Stimulated activated CD4-positive, alpha-beta T cell treated with anti-CD3 and anti-CD28 coated beads, TNF-alpha, amount 100 ng/mL, for 24 hours (primary cell): ENCODE results near the gene ZDHHC8.
A peak's percentile ranks its signal among the peaks of the same experiment; 100 is the strongest.

Experiments
- DNase-seq, 3 experiments: peaks; one replicate each; pipeline ENCODE4 v3.0.0-alpha.2; 2020; ENCODE audit warnings: low read depth in 3 of 3

ZDHHC8 gene

DNA sequence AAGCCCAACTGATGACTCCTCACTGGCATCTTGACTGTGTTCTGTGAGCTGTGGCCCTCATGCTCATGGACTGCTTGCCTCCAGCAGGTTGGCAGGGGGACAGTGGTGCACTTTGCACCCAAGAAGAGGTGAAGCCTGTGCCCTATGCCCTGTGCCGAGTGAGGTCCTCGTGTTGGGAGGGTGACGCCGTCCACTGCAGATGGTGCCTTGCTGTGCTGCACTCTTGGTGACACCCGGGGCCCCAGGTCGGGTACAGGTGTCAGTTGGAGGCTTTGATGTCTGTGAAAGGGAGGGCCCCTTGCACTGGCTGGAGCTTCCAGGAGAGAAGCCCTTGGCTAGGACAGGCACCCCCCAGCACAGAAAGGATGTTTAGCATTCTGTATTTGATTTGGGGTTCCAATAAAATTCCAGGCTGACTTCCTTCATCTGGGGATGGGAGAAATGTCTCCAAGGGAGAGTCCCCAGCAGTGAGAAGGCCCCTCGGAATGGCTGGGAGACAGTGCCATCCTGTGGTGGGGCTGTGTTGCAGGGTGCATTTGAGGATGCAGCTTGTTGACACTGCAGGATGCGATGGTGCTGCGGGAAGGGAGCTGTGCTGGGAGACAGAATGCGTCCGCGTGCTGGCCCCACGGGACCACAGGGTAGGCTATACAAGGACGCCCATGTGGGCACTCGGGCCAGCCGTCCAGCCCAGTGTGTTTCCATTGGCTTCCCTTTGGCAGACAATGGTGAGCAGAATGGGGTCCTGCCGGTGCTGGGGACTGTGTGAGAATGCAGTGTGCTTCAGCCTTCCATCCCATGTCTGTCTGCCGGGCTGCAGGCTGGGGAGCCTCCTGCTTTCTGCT is 2.5 kb upstream of the ZDHHC8 start:
- peak in 1 of 3 experiments; percentile 52 for DNase-seq

DNA sequence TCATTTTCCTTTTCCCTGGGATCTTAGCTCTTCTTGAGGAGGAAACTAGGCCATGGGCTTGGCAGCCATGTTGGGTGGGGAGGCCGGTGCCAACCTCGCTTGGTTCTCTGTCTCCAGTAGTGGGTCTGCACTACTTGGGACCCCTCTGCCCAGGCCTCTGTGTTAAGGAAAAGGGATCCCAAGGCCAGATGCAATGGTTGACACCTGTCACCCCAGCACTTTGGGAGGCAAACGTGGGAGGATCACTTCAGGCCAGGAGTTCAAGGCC is 1.9 kb upstream of the ZDHHC8 start:
- no peak for DNase-seq

DNA sequence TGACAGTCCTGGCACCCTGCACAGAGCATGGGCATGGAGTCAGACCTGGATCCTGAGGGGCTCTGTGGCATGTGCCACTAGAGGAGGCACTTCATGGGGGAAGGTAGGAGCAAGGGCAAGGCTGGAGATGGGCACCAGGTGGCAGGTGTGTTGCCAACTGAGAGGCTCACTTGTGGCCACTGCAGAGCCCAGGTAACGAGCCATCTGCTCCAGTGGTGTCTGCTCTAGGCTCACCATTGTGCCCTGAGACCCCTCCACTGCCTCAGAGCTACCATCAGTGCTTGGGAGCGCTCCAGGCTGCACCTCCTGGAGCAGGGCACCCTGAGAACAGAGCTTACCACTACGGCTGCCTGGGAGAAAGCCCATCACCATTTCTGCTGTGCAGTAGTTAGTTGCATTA is 1.3 kb upstream of the ZDHHC8 start:
- DNase-seq: no peak

DNA sequence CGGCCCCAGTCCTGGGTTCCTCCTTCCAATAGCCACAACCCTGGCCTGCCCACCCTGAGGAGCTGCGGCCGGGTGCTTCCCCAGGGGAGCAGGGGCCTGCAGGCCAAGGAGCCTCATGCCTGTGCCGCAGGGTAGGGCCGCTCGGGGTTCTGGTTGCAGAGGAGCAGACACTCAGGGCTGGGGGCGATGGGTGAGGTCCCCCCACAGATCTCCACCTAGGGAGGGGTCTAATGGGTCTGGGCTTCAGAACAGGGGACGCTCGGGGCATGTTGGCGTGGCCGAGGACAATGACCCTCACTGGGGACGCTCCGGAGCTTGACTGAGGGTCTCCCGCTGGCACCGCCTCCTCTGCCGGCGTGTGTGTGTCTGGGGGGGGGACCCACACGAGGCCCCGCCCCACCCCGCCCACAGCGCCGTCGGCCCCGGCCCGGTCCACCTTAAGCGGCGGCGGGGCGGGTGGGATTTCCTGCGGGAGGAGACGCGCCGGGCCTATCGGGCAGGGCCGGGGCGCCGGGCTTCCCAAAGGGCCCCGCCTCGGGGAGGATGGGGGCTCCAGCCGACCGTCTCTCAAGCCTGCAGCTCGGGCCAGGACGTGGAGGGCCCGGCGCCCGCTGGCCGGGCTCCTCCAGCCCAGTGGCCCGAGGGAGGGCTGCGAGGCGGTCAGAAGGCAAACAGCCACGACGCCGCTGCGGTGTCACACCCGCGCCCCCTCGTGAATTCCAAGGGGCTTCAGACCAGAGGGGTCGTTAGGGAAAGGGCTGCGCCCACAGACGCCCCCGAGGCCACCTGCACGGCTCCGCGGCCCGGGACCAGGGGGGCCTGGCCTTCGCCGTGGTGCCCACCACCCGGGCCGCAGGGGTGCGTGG is 640 bp upstream of the ZDHHC8 start:
- DNase-seq: peak; percentile 56 to 81 (median 73)

DNA sequence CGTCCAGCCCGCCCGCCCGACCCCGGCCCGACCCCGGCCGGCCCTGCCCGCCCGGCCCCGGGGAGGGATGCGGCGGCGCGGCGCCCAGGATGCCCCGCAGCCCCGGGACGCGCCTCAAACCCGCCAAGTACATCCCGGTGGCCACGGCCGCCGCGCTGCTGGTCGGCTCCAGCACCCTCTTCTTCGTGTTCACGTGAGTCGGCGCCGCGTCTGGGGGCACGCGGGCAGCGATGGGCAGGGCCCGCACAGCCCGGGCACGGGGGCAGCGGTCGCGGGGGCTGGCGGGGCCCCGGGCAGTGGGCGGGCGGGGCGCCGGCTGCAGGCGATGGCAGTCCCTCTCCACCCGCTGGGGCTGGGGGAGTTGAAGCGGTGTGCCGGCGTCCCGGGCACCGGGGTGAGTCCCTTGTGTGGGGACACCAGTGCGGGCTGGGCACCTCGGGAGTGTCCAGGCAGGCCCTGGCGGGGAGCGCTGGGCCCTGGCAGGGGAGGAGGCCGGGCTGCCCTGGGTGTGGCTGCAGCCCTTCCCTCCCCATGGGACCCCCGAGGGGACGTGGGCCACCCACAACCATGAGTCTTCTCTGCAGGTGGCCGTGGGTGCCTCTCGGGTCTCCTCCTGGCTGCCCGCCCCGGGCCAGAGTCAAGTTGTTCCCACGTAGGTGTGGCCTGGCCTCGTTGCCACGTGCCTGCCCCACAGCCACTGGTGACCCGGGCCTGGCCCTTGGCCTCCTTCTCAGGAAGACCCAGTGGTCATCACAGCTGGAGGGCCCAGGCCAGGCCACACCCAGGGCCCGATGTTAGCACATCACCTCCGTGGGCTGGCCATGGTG is 468 bp downstream of the ZDHHC8 start:
- no peak for DNase-seq

DNA sequence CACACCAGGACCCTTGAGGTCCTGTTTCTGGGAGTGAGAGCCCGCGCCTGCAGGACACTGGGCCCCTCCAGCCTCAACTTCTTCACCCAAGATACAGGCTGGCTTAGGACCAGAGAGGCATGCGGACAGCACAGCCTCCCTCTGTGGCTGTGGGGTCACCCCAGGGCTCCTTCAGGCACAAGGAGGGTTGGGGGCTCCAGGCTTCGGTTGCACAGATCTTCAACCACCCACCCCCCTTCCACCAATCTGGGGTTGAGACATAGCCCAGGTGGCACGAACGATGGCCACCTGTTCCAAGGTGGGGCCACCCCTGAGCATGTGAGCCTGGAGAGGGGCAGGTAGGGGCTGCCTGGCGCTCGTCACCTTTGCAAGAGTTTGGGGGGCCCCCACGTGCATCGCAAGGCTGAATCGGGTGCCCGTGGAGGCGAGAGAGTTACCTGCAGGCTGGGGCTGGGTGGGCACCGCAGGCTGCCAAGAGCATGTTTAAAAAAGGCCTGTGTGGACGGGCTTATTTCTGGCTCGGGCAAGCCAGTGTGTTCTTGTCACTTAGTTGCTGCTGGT is 1.2 kb downstream of the ZDHHC8 start:
- DNase-seq: no peak

DNA sequence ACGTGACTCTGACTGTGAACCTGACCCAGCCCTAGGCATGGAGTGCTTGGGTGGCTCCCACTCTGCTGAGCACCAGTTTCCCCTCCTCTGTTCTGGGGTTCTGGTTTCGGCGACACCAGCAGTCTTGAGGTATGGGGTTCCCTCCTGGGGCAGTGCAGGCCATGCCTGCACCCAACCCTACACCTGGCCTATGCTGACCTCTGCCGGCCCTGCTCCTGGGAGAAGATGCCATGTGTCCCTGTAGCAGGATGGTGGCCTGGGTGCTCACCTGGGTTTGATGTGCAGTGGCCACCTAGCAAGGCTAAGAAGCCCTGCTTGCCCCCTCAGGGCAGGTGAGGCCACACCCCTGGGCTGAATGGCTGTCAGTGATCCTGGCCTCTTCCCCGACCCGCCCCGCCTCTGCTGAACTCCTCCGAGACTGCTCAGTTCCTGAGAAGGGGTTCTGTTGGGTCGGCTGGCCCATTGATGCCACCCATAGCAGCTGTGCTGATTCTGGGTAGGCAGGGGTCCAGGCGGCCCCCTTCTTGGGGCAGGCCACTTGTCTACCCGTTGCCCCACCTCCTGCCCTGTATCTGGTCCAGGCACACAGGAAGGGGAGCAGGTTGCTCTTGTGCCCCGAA is 2.4 kb downstream of the ZDHHC8 start:
- DNase-seq: no peak

DNA sequence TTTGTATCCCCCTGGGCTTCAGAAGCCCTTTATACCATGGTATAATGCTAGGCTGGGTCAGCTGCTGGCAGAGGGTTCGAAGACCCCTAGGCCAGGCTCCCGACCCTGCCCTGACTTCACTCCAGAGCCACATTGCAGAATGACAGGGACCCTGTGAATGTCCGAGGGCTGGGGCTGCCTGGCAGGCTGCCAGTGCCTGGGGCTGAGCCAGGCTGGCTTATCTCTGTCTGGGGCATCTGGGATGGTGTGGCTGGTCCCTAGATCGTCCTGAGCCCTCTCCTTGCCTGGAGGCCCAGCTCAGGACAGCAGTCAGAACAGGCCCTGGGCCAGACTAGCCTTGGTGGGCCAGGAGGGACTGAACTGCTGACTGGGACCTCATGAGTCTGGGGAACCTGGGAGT is 3.7 kb downstream of the ZDHHC8 start:
- no peak for DNase-seq

DNA sequence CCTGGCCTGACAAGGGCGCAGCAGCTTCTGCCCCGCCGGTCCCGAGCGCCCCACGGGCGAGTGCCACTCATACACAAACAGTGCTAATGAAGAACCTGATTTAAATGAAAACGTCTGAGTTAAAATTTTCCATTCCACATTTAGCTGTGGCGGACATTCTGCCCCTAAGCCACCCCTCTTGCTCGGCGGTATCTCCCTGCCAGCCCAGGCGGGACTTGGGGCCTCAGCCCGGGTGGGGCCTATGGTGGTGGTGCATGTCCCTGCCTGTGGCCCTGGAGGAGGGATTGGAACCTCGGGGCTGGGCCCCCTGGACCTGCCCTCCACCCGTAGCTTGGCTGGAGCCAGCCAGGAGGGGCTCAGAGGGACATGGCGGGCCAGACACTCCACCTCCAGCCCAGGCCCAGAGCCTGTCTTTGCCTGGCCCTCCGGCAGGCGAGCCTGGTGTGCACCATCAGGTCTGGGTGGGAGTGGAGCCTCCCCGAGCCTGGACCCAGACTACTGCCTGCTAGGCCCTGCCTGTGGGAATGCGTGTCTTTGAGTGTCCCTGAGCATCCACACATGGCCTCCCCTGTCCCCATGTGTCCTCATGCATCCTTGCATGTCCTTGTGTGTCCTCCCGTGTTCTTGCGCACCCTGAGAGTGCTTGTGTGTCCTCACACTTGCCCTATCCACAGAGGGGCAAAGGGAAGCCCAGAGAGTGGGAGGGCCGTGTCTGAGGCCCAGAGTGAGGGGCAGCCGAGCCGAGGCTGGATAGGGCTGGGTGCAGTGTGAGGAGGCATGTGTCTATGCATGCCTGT is 4.4 kb downstream of the ZDHHC8 start:
- no peak for DNase-seq

DNA sequence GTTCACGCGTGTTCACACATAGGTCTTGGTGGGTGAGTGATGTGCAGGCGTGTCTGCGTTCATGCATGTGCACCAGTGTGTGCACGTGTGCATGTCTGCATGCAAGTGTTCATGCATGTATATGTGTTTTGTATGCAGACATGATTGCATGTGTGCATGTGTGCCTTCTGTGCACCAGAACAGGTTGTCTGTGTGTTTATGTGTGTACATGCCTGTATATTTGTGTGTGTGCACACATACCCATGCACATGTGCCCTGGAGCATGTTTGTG is 4.9 kb downstream of the ZDHHC8 start:
- no peak for DNase-seq

DNA sequence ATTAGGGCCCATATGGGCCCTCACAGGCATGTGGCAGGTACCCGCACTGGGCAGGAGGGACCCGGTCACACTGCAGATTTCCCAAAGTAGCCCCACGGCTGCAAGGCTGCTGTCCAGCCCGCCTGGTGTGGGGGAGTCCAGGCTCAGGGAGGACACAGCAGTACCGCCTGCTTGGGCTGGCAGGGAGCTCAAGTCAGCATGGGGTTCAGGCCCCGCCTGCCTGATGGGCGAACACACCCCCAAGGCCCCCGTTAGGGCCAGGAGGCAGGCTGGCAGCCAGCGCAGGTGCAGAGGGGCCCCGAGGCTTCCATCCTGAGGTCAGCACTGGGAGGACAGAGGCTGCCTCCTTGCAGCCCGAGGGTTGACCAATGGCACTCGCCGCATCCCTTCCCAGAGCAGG is 5.5 kb downstream of the ZDHHC8 start:
- no peak for DNase-seq

DNA sequence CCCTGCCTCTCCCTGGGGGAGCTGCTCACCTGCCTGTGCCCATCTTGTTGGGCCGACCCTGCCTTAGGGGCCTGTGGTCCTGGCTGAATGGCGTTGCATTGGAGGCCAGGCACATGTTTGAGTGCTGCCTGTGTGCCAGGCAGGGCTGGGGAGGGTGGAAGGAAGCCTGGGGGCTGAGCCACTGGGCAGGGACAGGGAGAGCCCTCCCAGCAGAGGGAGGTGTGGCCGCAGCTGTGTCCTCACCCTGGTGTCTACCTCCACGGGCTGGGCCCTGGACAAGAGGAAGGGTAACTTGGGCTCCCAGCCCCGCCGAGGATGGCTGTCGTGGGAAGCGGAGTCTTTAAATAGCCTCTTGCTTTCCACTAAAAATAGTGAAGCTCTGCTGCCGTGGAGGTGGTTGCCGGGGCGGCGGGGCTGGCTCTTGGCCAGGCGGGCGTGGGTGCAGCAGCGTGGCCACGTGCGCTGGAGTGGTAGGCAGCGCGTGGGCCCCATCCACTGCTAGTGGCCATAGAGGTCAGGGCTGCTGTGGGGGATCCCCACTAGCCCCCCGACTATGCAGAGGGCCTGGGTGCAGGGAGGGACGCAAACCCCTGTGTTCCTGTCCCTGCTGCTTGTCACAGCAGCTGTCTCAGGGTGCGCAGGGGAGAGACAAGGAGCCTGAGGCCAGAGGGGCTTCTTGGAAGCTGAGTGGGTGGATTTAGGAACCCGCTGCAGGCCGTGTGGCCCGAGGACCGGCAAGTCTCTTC is 6.2 kb downstream of the ZDHHC8 start:
- DNase-seq: no peak

DNA sequence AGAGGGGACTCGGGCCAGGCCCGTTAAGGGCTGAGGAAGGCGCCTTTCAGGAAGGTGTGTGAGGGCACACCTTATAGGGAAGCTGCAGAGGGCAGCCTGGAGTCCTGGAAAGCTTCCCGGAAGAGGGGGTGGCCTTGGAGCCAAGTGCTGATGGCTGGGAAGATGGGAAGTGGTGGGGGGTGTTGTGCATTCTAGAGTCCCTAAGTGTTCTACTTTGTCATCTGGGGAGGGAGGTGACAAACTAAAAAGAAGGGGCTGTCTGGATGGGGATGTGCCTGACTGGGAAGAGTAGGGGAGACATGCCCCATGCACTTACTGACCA is 6.8 kb downstream of the ZDHHC8 start:
- no peak for DNase-seq

DNA sequence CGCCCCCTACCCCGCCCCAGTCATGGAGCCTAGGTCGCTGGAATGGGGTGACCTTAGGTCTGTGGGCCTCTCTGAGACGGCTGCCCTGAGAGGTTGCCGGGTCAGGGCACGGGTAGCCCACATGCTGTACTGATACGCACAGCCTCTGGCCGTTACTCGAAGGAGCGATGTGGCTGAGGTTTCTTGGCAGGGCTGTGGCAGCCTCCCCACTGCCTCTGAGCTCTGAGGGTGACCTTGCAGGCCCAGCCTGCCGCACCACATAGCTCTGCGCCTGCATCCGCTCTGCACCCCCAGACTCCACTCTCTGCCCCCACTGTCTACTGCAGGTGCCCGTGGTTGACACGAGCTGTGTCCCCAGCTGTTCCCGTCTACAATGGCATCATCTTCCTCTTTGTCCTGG is 7.3 kb downstream of the ZDHHC8 start:
- DNase-seq: no peak

DNA sequence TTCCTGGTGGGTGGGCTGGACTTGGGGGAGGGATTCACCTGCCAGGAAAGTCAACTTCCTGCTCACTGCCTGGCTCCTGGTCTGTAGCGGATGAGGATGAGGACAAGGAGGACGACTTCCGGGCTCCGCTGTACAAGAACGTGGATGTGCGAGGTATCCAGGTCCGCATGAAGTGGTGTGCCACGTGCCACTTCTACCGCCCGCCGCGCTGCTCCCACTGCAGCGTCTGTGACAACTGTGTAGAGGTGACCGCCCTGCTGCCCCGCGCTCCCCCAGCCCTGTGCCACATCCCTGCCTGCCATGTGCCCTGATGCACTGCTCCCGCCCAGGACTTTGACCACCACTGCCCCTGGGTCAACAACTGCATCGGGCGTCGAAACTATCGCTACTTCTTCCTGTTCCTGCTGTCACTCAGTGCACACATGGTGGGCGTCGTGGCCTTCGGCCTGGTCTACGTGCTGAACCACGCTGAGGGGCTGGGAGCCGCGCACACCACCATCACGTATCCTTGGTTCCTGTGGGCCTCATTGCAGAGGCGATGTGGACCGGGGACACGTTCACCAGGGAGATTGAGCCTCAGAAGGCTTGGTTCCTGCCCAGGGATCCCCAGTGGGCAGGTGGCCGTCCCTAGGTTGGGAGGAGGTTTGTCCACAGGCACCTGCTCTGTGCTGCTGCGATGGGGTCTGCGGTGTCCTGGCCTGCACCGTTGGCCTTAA is 7.9 kb downstream of the ZDHHC8 start:
- DNase-seq: no peak

DNA sequence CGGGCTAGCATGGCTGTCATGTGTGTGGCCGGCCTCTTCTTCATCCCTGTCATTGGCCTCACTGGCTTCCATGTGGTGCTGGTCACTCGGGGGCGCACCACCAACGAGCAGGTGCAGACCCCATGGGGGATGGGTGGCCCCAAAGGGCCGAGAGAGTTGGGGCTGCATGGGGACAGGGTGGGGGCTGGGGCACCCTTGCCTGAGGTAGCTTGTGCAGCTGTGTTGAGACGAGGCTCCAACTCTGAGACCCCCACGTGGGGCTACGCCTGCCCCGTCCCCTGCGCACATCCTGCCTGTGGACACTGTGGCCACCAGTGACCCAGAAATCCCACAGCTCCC is 8.5 kb downstream of the ZDHHC8 start:
- DNase-seq: no peak

DNA sequence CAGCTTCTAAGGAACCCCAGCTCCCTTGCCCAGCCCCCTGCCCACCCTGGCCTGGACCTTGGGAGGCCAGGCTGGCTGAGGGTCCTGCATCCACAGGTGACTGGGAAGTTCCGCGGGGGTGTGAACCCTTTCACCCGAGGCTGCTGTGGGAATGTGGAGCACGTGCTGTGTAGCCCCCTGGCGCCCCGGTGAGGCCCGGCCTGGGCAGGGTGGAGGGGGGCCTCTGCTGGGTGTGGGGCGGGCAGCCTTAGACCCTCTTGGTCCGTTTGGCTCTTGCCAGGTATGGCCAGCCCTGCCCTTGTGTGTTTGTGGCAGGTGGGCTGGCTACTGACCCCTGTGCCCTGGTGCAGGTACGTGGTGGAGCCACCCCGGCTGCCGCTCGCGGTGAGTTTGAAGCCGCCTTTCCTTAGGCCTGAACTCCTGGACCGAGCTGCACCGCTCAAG is 8.9 kb downstream of the ZDHHC8 start:
- DNase-seq: no peak

DNA sequence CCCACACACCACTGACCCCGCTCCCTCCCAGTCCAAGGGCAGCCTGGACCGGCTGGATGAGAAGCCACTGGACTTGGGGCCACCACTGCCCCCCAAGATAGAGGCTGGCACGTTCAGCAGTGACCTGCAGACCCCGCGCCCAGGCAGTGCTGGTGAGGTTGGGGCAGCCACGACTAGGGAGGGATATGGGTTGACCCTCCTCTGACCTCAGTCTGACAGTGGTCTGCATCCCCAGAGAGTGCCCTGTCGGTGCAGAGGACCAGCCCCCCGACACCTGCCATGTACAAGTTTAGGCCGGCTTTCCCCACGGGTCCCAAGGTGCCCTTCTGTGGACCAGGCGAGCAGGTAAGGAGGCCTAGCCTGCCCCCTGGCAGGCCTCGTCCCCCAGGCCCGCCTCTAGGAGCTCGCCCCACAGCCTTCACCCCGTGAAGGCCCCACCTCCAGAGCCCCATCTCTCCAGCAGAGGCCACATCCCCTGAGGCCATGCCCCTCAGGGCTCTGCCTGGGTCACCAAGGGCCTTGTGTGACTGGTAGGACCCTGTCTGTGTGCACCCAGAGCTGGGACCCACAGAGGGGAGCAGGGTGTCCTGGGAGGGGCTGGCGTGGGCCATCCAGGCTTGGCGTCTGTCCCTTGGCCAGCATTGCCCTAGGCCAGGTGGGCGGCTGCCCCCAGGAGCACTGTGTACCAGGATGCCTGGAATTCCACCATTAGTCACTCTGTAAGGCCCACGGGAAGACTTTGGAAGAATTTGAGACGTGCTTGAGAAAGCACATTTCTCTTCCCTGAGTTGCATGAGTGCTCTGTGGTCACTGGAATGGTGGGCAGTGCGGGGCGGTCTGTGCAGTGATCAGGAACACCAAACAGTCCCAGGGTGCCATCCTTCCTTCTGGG is 9.8 kb downstream of the ZDHHC8 start:
- no peak for DNase-seq
